Measurements from ENCODE around the gene ATXN1. TPM values are rescaled to one million over a fixed set of nuclear protein-coding genes. Genes with fewer than 3 reads are reported as not detected.

The ATXN1 gene
- polyA plus RNA-seq, 1 of the 3 experiments (the other 2 are of a cell fraction): 7.9 TPM

DNA sequence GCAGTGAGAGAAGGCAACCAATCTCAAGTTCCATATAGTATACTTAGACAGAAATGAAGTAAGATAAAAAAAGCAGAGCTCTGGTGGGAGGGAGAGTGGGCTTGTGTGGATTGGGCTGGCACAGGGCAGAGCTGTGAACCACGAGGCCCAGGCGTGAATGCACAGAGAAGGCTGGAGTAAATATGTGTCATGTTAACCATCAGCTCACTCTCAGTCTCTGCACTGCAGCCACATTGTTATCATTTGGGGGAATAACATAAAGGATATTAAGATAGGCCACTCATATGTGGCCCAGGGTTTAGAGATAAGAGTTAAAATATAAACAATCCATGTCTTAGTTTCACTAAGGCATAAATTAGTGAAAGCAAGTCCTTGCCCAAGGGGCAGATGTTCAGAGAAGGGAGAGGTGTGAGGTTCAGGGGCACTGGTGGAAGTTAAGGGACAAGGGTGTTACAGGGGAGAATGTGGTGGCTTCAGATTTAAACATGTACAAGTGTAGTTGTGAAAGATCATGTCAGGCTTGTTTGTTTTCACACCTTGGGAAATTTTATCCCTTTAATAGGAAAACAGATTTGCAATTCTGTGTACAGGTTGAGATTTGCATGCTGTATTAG, 508.5 kb downstream of the ATXN1 start:
- H3K9me3 ChIP-seq: 0 out of 2 replicates have a peak, but pooled peaks cover 4% of the 10 kb centered on the region
- H3K79me2 ChIP-seq (ENCODE audit: insufficient read depth): no peaks in the 10 kb centered on the region
- POLR2A ChIA-PET: no interaction called here
- H3K4me1 ChIP-seq (ENCODE audit: control insufficient read depth in 1 of 2, insufficient read depth in 2 of 2, low read depth in 1 of 2, low read length in 1 of 2): peaks cover 0 to 3% of the 10 kb centered on the region in 2 experiments; a peak in 1 of 4 replicates
- no peaks in the 10 kb centered on the region for H4K20me1 ChIP-seq (ENCODE audit: insufficient read depth)
- no peaks in the 10 kb centered on the region for H3K36me3 ChIP-seq (replicated peaks in 1 of 2; ENCODE audit: control insufficient read depth in 1 of 2, insufficient read depth in 2 of 2, low read length in 1 of 2)
- DNase-seq: no peak
- H3K9me2 ChIP-seq: no peaks in the 10 kb centered on the region
- no peak for TF ChIP-seq EZH2phosphoT487 (IDR thresholded peaks at IDR 0.05; ENCODE audit: borderline replicate concordance, low read depth)
- H3K9ac ChIP-seq: no peak overlapping the region
- H3K27ac ChIP-seq (ENCODE audit: low read depth in 2 of 2, low read length in 1 of 2): no peak overlapping the region
- 85% methylated on average over 2 of the region's 2 CpGs for WGBS (ENCODE audit: low lambda C conversion rate)
- H3K27me3 ChIP-seq (ENCODE audit: insufficient read depth): no peaks in the 10 kb centered on the region
- no peak overlapping the region for H3K4me3 ChIP-seq (ENCODE audit: low read depth in 2 of 2, low read length in 1 of 2)
- H3F3A ChIP-seq (replicated peaks; ENCODE audit: insufficient read depth): no peaks in the 10 kb centered on the region
- CTCF ChIA-PET: interaction anchor here (1.0 to 1.1 kb wide), 2 partner anchors 22 to 33 kb away, joined by 3 to 5 read pairs; no protein-coding TSS in a partner anchor
- no peak overlapping the region for H2AFZ ChIP-seq (ENCODE audit: low read depth)
- no peak overlapping the region for H3K4me2 ChIP-seq

DNA sequence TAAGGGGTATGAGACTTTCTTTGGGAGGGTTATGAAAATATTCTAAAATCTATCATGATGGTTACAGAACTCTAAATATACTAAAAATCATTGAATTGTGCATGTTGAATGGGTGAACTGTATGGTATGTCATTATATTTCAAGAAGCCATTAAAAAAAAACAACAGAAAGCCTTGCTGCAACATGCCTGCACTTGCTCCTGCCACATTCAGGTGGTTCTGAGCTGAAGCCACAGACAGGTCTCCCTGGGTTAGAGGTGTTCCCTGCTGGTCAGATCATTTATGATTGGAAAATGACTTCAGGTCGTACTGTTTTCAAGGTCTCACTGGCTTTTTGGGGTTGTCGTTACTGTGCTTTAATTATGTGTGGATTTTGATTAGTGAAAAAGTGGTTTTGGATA, 509.6 kb downstream of the ATXN1 start:
- Histone ChIP-seq H2AFZ (ENCODE audit: low read depth) (no peak overlapping the region), H3F3A (replicated peaks; ENCODE audit: insufficient read depth) (no peaks in the 10 kb centered on the region), H3K4me1 (ENCODE audit: control insufficient read depth in 1 of 2, insufficient read depth in 2 of 2, low read depth in 1 of 2, low read length in 1 of 2) (peaks cover 0 to 3% of the 10 kb centered on the region in 2 experiments; a peak in 1 of 4 replicates), H3K79me2 (ENCODE audit: insufficient read depth) (no peaks in the 10 kb centered on the region), H3K4me3 (ENCODE audit: low read depth in 2 of 2, low read length in 1 of 2) (no peak overlapping the region), H3K9me2 (no peaks in the 10 kb centered on the region), H3K36me3 (replicated peaks in 1 of 2; ENCODE audit: control insufficient read depth in 1 of 2, insufficient read depth in 2 of 2, low read length in 1 of 2) (peaks cover 0 to 3% of the 10 kb centered on the region in 2 experiments), H3K4me2 (no peak overlapping the region), H3K9me3 (no peaks in the 10 kb centered on the region), H4K20me1 (ENCODE audit: insufficient read depth) (no peaks in the 10 kb centered on the region), H3K27ac (ENCODE audit: low read depth in 2 of 2, low read length in 1 of 2) (no peak overlapping the region), H3K27me3 (ENCODE audit: insufficient read depth) (no peaks in the 10 kb centered on the region), H3K9ac (no peak overlapping the region)
- POLR2A ChIA-PET: no interaction called here
- 87% methylated on average over 2 of the region's 2 CpGs for WGBS (ENCODE audit: low lambda C conversion rate)
- no peak for DNase-seq
- CTCF ChIA-PET: interaction anchor here (1.1 to 1.2 kb wide), 2 partner anchors 34 to 80 kb away, joined by 3 to 5 read pairs; no protein-coding TSS in a partner anchor
- TF ChIP-seq, protein P1, sequence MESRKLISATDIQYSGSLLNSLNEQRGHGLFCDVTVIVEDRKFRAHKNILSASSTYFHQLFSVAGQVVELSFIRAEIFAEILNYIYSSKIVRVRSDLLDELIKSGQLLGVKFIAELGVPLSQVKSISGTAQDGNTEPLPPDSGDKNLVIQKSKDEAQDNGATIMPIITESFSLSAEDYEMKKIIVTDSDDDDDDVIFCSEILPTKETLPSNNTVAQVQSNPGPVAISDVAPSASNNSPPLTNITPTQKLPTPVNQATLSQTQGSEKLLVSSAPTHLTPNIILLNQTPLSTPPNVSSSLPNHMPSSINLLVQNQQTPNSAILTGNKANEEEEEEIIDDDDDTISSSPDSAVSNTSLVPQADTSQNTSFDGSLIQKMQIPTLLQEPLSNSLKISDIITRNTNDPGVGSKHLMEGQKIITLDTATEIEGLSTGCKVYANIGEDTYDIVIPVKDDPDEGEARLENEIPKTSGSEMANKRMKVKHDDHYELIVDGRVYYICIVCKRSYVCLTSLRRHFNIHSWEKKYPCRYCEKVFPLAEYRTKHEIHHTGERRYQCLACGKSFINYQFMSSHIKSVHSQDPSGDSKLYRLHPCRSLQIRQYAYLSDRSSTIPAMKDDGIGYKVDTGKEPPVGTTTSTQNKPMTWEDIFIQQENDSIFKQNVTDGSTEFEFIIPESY (IDR thresholded peaks at IDR 0.05; ENCODE audit: borderline replicate concordance, low read depth): no peak
- TF ChIP-seq, protein P2, sequence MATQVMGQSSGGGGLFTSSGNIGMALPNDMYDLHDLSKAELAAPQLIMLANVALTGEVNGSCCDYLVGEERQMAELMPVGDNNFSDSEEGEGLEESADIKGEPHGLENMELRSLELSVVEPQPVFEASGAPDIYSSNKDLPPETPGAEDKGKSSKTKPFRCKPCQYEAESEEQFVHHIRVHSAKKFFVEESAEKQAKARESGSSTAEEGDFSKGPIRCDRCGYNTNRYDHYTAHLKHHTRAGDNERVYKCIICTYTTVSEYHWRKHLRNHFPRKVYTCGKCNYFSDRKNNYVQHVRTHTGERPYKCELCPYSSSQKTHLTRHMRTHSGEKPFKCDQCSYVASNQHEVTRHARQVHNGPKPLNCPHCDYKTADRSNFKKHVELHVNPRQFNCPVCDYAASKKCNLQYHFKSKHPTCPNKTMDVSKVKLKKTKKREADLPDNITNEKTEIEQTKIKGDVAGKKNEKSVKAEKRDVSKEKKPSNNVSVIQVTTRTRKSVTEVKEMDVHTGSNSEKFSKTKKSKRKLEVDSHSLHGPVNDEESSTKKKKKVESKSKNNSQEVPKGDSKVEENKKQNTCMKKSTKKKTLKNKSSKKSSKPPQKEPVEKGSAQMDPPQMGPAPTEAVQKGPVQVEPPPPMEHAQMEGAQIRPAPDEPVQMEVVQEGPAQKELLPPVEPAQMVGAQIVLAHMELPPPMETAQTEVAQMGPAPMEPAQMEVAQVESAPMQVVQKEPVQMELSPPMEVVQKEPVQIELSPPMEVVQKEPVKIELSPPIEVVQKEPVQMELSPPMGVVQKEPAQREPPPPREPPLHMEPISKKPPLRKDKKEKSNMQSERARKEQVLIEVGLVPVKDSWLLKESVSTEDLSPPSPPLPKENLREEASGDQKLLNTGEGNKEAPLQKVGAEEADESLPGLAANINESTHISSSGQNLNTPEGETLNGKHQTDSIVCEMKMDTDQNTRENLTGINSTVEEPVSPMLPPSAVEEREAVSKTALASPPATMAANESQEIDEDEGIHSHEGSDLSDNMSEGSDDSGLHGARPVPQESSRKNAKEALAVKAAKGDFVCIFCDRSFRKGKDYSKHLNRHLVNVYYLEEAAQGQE (IDR thresholded peaks at IDR 0.05; ENCODE audit: low read depth, low read length): no peak
- TF ChIP-seq SMC3 (IDR thresholded peaks at IDR 0.05; ENCODE audit: low read depth, low read length) (no peak), CHD2 (IDR thresholded peaks at IDR 0.05; ENCODE audit: low read length, partially characterized antibody) (no peak), FOXJ3 (CRISPR knock-in tag; IDR thresholded peaks at IDR 0.05) (no peak), NRF1 (IDR thresholded peaks at IDR 0.05; ENCODE audit: low read depth, low read length) (no peak), MXI1 (IDR thresholded peaks at IDR 0.05; ENCODE audit: low read depth, low read length) (no peak), RXRA (IDR thresholded peaks at IDR 0.05; ENCODE audit: borderline replicate concordance, low read depth) (no peak), TEAD4 (IDR thresholded peaks at IDR 0.05; ENCODE audit: borderline replicate concordance, insufficient read depth) (no peak), EZH2phosphoT487 (IDR thresholded peaks at IDR 0.05; ENCODE audit: borderline replicate concordance, low read depth) (no peak), YY1 (IDR thresholded peaks at IDR 0.05; ENCODE audit: low read depth) (no peak)
- TF ChIP-seq, protein P3, sequence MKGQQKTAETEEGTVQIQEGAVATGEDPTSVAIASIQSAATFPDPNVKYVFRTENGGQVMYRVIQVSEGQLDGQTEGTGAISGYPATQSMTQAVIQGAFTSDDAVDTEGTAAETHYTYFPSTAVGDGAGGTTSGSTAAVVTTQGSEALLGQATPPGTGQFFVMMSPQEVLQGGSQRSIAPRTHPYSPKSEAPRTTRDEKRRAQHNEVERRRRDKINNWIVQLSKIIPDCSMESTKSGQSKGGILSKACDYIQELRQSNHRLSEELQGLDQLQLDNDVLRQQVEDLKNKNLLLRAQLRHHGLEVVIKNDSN (IDR thresholded peaks at IDR 0.05; ENCODE audit: borderline replicate concordance, low read depth): no peak
- TF ChIP-seq, protein P4, sequence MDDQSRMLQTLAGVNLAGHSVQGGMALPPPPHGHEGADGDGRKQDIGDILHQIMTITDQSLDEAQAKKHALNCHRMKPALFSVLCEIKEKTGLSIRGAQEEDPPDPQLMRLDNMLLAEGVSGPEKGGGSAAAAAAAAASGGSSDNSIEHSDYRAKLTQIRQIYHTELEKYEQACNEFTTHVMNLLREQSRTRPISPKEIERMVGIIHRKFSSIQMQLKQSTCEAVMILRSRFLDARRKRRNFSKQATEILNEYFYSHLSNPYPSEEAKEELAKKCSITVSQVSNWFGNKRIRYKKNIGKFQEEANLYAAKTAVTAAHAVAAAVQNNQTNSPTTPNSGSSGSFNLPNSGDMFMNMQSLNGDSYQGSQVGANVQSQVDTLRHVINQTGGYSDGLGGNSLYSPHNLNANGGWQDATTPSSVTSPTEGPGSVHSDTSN (IDR thresholded peaks at IDR 0.05): no peak
- TF ChIP-seq, protein P5, sequence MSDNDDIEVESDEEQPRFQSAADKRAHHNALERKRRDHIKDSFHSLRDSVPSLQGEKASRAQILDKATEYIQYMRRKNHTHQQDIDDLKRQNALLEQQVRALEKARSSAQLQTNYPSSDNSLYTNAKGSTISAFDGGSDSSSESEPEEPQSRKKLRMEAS (IDR thresholded peaks at IDR 0.05; ENCODE audit: low read depth): no peak
- TF ChIP-seq, protein P6, sequence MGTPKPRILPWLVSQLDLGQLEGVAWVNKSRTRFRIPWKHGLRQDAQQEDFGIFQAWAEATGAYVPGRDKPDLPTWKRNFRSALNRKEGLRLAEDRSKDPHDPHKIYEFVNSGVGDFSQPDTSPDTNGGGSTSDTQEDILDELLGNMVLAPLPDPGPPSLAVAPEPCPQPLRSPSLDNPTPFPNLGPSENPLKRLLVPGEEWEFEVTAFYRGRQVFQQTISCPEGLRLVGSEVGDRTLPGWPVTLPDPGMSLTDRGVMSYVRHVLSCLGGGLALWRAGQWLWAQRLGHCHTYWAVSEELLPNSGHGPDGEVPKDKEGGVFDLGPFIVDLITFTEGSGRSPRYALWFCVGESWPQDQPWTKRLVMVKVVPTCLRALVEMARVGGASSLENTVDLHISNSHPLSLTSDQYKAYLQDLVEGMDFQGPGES (IDR thresholded peaks at IDR 0.05; ENCODE audit: low read depth, low read length): no peak

Measured in SK-N-SH (cell line).